GM18498 (cell line): ENCODE measurements around the gene PPARA.

Source experiments
- ATAC-seq: cut with Tn5 transposase; IDR thresholded peaks from one replicate; pipeline ENCODE4 v1.9.1; 2021; ENCODE audit warnings: mild to moderate bottlenecking, moderate library complexity; ENCODE audit not compliant: unreplicated experiment

The PPARA gene

DNA sequence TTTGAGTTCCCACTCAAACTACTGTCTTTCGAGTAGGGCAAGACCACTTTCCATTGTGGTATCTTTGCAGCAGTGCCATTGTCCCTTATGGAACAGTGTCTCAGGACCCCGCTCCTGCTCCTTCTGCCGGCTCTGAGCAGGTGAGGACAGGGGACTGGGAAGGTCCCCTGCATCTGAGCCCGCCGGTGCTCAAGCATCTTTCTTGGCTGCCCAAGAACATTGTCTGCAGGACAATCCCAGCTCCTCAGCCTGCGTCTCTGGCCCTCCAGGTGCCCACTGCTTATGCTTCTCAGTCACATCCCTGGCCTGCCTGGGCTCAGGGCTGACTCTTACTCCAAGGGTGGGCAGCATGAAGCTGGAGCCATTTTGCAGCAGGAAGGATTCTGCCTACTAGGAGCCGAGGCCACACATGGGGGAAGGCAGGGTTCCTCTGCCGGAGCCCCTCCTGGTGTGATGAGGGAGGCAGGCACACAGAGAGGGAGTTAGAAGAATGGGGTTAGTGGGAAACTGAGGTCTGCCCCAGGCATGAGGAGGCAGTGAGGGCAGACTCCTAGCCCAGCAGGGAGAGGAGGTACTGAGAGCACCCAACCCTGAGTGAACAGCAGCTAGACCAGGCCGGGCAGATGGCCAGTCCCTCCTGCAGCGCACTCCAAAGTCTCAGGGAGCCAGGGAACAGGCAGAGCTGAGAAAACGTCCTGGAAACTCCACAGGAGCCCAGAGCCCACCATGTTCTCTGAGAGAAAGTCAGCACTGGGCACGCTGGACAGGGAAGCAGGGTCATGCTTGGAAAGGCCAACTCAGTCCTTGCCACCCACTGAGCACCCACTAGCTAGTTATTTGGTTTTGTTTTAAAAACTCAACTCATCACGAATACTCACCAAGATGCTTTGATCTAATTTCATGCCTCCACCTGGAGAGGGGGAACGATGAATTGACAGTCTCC, 7.5 kb upstream of the PPARA start:
- no peak for ATAC-seq

GRCh38 chr22:46143491-46144147, 6.7 kb upstream of the PPARA start:
- ATAC-seq, result no peak

DNA sequence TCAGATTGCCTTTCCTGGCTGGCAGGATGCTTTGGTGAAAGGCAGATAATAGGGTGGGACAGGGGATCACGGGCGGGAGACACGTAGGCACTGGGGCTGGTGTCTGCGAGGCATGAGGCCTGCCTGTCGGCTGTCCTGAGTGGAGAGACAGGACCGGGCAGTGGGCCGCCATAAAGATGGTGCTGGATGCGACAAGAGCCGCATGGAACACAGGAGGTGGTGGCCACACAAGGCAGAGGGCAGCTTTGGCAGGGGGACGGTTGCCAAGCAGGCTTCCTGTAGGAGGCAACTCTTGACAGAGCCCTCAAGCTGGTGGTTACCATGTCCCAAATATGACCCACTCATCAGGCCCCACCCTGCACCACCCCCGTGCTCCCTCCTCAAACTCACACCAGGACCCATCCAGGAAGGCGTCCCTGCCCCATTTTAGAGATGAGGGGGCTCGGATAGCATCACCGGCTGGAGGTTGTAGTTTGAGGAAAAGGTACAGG, 4.9 kb upstream of the PPARA start:
- ATAC-seq, result no peak

GRCh38 chr22:46145896-46146295, 4.4 kb upstream of the PPARA start:
- no peak for ATAC-seq

GRCh38 chr22:46146329-46146728, 4.0 kb upstream of the PPARA start:
- ATAC-seq, result no peak

DNA sequence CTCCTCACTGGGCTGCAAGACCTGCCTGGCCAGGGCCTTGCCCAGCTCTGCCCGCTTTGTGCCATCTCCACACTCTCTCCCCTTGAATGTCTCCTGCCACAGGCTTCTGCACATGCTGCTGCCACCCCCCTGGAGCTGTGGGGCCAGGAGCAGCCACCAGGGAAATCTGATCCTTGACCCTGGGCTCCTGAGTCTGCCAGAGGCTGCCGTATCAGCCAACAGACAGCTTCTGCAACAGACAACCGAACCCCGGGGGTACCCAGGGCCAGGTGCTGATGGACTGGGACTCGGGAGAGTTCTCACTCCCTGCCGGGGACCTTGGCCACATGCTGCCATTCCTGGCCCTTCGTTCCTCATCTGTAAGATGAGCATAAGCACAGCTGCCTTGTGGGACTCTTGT, 3.3 kb upstream of the PPARA start:
- ATAC-seq, result no peak

DNA sequence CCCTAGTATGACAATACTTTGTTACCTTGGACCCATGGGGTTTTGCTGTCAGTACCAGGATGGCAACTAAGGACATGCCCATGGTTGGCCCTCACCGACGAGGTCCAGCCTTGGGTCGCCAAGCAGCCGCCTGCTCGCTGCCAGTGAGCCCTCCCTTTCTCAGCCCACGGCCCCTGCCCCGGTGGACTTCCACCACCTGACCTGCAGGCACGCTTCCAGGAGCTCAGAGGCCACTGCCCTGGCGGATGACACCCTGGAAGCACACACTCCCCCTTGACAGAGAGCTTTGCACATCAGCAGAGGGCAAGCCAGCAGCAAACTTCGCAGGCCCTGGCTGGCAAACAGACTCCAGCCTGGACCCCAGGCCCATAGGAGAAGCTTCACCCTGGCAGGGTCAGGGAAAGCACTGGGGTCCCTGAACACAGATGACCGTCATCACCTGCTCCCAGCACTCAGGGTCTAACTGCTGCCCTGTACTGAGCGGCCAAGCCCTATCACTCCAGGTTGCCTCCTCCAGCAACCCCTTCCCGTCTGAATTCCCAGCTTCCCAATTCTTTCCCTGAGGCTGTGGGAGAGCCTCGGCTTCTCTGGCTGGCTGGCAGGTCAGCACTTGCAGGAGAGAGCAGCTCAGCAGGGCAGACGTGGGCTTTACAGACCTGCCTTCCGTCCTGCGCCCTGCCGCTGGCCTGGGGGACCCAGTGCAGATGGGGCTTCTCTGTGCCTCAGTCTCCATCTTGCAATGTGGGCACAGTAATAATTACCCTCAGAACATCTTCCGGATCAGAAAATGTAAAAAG, 2.7 kb upstream of the PPARA start:
- ATAC-seq, result no peak

DNA sequence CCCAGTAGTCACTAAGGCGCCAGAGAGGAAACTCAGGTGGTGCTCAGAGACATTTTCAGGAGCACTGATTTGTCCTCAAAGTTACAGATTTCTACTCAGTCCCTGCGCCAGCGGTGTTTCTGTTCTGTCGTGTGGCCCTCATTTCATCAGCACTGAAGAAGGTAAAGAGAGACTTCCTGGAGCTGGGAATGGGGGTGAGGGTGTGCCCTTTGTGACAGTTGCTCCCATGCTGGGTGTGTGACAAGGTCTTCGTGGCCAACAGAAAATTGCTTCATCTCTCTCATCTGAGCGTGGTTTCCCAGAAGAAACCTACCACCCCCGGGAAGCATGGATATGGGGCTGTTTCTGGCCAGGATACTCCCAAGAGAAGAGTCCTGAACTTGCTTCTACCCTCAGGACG, 2.0 kb upstream of the PPARA start:
- no peak for ATAC-seq

DNA sequence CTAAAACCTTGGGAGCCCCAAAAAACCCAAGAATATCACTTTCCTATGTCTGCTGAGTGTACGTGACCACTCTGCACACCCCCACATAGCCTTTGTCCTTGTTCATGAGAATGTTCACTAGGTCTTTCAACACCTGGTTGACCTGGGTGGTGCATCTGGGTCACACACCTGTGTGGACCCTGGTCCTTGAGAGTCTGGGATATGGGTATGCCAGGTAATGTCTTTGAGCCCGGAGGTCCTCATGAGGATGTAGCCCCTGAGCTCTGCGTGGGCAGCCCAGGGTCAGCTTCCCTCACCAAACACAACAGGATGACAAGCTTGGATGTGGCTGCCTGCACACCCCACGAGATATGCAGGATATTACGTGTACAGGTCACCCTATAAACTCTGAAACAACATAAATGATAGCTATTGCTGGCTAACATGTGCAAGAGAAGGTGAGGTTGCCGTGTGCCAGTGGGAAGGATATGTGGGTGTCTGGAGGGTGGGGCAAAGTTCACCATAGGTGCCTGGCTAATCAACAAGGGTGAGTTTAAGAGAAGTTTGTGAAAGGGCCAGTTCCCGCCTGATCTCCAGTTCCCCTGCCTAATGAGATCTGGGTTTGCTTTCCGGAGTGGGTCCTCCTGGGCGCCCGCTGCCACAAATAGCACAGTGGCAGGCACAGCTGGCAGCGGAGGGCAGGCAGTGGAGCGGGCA, 1.4 kb upstream of the PPARA start:
- no peak for ATAC-seq

- ATAC-seq, result no peak
Observed at GRCh38 chr22:46149512-46150033, 753 bp upstream of the PPARA start.

DNA sequence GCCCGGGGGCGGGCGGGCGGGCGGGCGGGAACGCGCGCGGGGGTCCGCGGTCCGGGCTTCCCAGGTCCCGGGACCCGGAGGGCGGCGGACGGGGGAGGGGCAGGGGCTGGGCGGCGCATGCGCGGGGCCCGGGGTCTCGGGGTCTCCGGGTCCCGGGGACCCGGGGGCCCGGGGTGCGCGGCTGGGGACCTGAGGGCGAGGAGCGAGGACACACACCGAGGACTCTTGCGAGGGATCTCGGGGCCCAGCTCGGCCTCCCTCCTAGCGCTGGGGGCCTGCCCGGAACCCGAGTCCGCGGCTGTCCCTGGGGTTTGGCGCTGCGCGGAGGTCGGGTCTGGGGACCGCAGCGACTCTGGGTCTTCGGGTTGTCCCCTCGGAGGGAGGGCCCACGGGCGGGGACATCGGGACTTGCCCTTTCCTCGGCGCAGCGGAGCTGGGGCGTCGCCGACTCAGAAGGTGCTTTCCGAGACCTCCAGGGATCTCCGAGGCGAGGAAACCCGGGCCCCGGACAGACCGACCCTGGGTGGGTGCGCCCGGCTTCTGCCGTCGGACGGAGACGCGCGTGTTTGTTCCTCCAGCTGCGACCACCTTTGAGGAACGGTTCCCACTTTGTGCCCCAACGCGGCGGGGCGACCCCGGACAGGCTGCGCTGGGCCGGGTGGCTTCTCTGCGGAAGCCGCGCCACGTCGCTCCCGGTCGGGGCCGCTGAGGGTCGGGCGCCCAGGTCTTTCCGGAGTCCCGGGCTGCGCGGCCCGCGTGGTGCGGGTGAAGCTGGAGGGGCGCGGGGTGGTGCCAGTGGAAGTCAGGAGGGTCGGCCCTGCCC, 540 bp downstream of the PPARA start:
- peak; percentile 35 for ATAC-seq

DNA sequence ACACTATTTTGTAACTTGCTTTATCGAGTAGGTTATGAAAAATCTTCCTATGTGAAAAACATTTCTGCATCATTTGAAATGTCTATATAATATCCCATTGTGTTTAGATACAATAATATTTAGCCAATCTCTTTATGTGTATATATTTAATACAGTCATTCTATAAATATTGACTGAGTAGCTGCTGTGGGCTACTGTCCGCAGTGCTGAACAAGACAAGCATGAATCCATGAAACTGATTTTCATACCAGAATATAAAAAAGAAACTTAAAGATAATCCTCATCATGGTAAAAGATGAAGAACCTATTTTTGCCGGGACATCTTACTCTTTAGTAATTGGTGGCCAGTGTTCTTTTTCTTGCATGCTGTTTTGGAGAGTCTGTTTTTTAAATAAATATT, 3.6 kb downstream of the PPARA start:
- no peak for ATAC-seq

GRCh38 chr22:46156031-46156430, 5.7 kb downstream of the PPARA start:
- no peak for ATAC-seq

- ATAC-seq, result no peak
Observed at GRCh38 chr22:46158283-46158682, 8.0 kb downstream of the PPARA start.

- ATAC-seq, result no peak
Observed at GRCh38 chr22:46159212-46159611, 8.9 kb downstream of the PPARA start.

DNA sequence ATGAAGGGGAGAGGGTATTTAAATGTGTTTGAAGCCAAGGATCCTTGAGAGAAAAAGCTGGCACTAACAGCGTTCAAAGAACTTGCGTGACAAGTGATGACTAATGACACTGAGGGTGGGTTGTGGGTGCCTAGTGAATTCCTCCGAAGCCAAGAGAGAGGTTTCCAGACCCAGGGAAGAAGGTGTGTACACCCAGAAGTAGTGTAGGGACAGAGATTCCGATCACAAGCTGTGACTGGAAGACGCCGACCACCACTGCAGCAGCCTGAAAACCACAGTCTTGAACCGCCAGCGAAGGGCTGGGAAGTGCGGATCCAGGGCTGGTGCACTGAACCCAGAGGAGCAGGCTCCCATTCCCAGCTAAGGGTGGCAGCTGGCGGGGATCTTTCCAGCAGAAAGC, 9.5 kb downstream of the PPARA start:
- no peak for ATAC-seq

DNA sequence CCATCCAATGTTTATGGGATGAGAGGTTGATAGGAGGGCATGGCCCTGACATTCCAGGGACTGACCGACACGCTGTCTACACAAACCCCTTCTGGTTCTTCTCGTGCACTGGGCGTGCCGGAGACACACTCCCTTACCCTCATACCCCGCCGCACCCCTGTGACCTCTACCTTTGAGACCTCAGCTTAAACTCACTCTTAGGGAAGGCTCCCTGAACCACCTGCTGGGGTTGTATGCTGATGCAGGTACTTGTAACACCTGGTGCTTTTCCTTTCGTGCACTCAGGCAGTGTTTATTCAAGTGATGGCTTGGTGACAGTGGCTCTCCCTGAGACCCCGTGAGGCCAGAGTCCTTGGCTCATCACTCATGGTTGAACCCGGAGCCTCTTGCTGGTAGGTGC, 12.0 kb downstream of the PPARA start:
- ATAC-seq, result no peak

DNA sequence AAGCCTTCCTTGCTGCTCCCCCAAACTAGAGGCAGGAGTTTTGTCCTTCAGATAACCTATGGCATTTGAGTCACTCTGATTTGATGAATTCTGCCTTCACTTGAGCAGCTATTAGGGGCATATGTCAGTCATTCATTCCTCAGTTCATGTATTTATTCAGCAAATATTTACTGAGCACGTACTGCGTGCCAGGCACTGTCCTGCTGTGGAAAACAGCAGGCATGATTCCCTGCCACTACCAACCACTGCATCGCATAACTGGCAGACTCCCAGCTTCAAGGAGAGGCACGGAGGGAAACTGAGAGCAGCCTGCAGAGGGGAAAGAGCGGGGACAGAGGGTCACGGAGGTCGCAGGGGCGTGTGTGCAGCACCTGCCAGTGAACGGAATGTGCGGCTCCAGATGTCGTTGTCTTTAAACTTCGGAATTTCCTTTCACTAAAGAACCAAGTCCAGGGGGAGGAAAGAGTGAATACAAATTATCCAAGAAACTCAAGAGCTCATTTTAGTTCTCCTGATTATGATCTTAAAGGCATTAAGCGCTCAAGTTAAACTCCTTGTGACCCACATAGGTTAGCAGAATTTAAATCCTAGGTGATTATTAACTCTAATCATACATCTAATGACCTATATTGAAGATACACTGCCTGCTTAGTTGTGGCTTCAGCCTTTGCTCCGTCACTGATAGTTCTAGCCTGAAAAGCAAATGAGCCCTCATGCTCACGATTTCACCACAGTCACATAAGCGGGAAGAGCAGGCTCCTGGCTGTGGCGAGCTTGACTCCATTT, 12.6 kb downstream of the PPARA start:
- ATAC-seq, result no peak

- no peak for ATAC-seq
Observed at GRCh38 chr22:46163557-46163888, 13.2 kb downstream of the PPARA start.
